HK-2 (cell line): ENCODE measurements around the gene CBFA2T3.

Experiments used
- DNase-seq: peaks from one replicate; pipeline ENCODE4 v3.0.0-alpha.2; 2018; ENCODE audit not compliant: unreplicated experiment

Gene CBFA2T3

DNA sequence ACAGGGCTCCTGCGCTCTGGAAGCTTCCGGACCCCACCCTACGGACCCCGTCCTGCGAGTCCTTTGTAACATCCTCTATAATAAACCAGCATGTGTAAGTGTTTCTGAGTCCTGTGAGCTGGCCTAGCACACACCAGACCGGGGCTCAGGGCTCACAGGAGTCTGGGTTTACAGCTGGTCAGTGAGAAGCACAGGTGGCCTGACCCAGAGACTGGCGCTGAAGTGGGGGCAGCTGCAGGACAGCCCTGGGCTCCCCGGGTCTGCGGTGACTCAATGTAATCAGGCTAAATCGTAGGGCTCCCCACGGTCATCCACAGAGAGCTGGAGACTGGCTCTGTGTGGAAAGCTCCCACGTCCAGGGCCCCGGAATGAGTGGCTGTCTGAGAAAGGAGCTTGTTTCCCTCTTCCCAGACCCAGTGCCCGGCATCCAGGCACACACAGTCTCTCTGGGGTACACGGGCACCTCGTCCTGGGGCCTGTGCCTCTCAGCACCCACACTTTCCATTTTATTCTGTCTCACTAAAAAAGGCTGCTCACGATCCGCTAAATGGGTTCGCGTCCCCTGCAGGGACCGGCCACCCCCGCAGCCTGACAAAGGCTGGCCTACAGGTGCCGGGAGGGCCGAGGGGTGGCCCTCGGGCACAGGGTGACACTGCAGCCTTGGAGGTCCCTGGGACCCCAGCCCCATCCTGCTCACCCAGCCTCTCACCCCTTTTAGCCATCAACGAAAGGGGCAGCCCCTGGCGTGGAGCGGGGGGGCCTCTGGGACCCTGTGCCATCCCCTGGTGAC, 18.9 kb upstream of the CBFA2T3 start:
- DNase-seq: no peak

- DNase-seq: no peak
Measured at GRCh38 chr16:88995194-88995593, 18.2 kb upstream of the CBFA2T3 start.

DNA sequence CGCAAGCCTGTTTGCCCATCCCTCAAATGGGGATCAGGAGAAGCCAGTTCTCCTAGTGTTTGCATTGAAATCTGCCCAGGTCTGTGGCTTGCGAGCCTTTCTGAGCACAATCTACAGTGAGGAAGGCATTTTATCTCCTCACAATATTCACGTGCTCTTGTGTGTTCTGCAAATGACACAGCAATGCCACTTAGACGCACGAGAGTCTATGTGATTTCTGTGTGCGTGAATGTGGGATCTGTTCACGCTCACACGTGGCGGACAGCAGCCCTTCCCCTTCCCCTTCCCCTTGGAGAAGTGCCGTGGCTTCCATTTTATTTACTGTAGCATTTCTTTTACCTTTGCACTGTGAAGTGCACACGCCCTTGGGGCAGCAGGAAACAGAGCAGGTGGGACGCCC, 17.7 kb upstream of the CBFA2T3 start:
- DNase-seq: no peak

- DNase-seq: no peak
Measured at GRCh38 chr16:88993946-88994600, 17.1 kb upstream of the CBFA2T3 start.

GRCh38 chr16:88993166-88993761, 16.3 kb upstream of the CBFA2T3 start:
- DNase-seq: no peak

DNA sequence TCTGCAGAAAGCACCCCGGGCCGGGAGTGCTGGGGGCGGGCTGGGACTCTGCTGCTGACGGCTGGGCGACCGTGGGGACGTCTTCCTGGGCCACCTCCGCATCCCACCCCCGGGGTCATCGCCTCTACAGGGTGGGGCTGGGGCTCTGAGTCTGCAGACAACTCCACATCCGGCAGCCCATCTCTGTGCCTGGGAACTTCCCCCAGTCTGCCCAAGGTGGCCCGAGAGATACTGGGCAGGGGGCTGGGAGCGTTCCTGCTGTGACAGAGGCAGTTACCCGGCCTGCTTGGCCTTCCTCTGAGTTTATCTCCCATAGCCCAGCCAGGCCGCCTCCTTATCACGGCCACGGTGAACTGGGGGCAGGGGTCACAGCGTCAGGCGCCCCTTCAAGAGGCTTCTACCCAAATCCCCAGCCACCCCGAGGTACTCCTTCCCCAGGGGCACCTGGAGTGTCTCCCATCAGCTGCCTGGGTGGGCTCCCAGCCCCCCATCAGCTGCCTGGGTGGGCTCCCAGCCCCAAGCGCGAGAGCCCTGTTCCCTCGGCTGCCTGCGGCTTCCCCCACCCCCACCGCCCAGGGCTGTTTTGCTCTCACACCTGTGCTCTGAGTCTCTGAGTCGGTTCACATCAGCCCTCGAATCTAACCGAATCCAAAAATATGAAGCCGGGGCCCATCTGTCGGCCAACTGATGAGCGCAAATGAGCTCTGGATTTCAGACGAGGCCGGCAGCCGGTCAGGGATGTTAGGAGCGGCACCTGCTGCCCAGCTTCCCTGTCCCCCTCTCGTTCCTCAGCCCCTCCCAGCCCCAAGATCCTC, 15.6 kb upstream of the CBFA2T3 start:
- DNase-seq: no peak

DNA sequence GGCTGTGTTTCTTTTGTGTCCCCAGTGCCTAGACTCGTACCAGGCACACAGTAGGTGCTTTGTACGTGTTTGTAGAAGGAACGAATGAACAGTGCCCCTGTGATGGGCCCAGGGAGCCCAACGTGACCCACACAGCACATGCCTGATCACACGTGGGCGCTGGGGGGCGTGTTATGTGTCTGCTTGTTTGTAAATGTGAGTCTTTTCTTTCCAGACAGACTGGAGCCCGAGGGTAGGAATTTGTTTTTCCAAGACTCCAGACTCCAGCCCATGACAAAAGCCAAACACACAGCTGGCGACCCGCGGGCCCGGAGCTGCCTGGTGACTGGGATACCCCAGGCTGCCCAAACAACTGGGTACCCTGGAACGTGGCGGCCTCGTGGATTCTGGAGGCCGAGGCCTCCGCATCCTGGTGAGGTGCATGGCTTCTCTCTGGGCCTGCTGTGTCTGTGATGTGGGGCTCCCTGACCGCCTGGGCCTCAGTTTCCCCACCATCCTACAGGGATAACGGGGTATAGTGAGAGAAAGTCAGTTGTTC, 14.9 kb upstream of the CBFA2T3 start:
- DNase-seq: no peak

GRCh38 chr16:88989852-88990547, 13.0 kb upstream of the CBFA2T3 start:
- DNase-seq: no peak

- no peak for DNase-seq
Measured at GRCh38 chr16:88988980-88989811, 12.2 kb upstream of the CBFA2T3 start.

- no peak for DNase-seq
Measured at GRCh38 chr16:88985521-88985920, 8.5 kb upstream of the CBFA2T3 start.

DNA sequence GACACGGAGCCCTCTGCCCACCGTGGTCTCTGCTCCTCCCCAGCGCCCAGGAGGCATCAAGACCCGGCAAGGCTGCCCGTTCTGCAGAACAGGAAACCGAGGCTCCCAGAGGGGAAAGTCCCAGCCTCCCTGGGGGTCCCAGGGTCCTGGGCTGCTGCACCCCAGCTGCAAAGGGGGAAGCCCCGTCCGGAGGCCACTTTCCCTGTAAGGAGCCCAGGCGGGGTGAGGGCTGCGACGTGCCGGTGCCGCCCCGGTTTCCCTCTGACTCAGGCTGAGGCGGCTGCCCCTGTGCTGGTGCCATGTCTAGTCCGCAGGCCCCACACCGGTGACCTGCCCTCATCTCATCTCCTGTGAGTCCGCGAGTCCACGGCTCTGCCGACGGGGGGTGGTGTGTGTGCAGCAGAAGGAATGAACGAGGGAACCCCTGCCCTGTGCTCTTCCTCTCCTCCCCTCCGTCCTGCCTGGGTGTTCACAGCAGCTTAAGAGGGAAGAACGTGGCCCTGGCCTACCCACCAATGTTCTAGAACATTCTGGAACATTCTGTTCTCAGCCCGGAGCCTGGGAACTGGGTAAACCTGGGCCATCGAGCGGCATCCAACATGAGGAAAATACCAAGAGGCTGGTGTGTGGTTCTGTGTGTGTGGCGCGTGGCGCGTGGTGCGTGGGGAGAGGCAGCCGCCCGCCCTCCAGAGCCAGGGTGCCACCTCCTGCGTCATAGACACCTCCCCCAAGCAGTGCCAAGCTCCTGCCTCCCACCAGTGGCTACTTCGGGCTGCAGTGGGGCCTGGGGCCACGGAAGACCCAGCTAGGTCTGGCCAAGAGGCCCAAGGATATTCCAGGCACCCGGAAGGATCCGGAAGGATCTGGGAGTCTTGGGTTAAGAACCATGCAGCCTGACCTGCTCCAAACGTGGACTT, 7.0 kb upstream of the CBFA2T3 start:
- DNase-seq: no peak

- no peak for DNase-seq
Measured at GRCh38 chr16:88983165-88983564, 6.2 kb upstream of the CBFA2T3 start.

DNA sequence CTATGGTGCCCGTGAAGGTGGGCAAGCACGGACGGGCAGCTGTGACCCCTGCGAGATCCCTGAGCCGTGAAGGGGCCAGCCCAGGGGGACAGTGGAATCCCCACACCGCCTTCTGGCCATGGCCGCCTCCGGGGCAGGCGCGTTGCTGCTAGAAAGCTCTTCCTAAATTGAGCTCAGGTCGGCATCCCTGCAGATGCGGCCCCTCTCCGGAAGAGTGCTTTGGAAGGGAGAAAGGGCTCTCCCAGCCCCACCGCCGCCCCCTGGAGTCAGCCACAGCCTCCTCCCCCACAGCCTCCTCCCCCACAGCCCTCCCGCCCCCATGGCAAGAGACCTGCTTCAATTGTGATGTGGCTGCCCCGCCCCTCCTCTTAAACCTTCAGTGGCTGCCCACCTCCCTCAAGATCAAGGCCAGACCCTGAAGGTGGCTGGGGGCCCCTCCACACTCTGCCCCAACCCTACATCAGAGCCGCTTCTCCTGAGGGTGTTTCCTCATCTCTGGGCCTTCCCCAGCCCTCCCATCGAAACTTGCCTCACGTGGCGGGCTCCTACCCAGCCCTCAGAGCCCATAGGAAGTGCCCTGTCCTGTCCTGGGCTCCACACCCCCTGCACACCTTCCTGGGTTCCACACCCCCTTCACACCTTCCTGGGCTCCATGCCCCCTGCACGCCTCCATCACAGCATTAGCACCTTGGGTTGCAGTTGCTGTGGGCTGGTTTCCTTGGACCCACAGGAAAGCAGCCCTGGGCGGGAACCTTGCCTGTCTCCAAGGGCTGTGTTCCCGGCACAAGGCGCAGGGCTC, 5.5 kb upstream of the CBFA2T3 start:
- no peak for DNase-seq

DNA sequence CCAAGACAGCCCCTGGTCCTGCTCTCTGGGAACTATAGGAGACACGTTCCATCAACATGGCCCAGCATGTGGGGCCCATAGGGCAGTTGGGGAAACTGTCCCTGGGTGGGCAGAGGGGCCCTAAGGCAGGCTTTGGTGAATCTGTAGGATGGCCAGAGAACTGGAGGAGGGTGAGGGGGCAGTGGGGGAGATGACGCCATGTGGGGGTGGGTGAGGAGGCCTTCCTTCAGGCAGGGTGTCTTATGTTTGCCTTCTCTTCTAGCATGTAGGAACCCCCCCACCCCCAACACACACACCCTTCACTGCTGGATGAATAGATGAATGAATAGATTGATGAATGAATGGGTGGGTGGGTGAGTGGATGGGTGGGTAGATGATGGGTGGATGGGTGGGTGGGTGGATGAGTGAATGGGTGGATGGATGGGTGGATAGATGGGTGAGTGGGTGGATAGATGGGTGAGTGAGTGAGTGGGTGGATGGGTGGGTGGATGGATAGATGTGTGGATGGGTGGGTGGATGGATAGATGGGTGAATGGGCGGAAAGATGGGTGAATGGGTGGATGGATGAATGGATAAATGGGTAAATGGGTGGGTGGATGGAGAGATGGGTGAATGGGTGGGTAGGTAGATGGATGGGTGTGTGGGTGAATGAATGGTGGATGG, 2.5 kb upstream of the CBFA2T3 start:
- no peak for DNase-seq

- no peak for DNase-seq
Measured at GRCh38 chr16:88978608-88979346, 1.8 kb upstream of the CBFA2T3 start.

- DNase-seq: no peak
Measured at GRCh38 chr16:88977812-88978607, 1.0 kb upstream of the CBFA2T3 start.
